HUES64 (cell line): ENCODE results near the gene TMEM255A.

Source experiments
- H3K27ac ChIP-seq: 2 replicates; pipeline ENCODE4 v1.7.0; 2013; ENCODE audit warnings: low read depth, low read length, inconsistent platforms
- H3K27me3 ChIP-seq: 2 replicates; pipeline ENCODE4 v1.6.1; 2013; ENCODE audit warnings: mild to moderate bottlenecking, low read length; ENCODE audit not compliant: insufficient read depth
- H3K36me3 ChIP-seq: 2 replicates; pipeline ENCODE4 v1.6.1; 2013; ENCODE audit warnings: mild to moderate bottlenecking, low read length; ENCODE audit not compliant: insufficient read depth
- H3K4me1 ChIP-seq: 2 replicates; pipeline ENCODE4 v1.6.1; 2013; ENCODE audit warnings: mild to moderate bottlenecking, low read length, moderate library complexity; ENCODE audit not compliant: insufficient read depth
- H3K4me3 ChIP-seq: 2 replicates; pipeline ENCODE4 v1.5.1; 2013; ENCODE audit warnings: mild to moderate bottlenecking, low read length, moderate library complexity
- H3K9ac ChIP-seq: 2 replicates; pipeline ENCODE4 v1.6.1; 2013; ENCODE audit warnings: mild to moderate bottlenecking, low read depth, low read length
- H3K9me3 ChIP-seq: 2 replicates; pipeline ENCODE4 v1.6.1; 2013; ENCODE audit warnings: low read depth, low read length; ENCODE audit not compliant: insufficient read depth
- WGBS: fragments of 150-250, 120-280 bp; methylation state at CpG from one replicate; pipeline ENCODE4 v1.1.7; 2013; ENCODE audit warnings: missing lambda C conversion rate; 5-methylcytosine and 5-hydroxymethylcytosine counted together

TMEM255A gene

GRCh38 chrX:120305531-120306141 is 5.6 kb downstream of the TMEM255A start:
- Histone ChIP-seq H3K27ac (no peak overlapping the region), H3K4me3 (peak overlapping the region; percentile 40), H3K9ac (no peak overlapping the region), H3K27me3 (peaks cover 75% of the 10 kb centered on the region), H3K36me3 (no peaks in the 10 kb centered on the region), H3K9me3 (no peaks in the 10 kb centered on the region), H3K4me1 (peaks cover 31% of the 10 kb centered on the region)
- WGBS = 12% methylated on average over 10 of the region's 11 CpGs

GRCh38 chrX:120304256-120304655 is 7.0 kb downstream of the TMEM255A start:
- Histone ChIP-seq H3K27me3 (peaks cover 63% of the 10 kb centered on the region), H3K4me1 (peaks cover 31% of the 10 kb centered on the region), H3K27ac (no peak overlapping the region), H3K36me3 (no peaks in the 10 kb centered on the region), H3K9me3 (no peaks in the 10 kb centered on the region), H3K9ac (no peak overlapping the region), H3K4me3 (no peak overlapping the region)
- 80% methylated on average over 6 of the region's 8 CpGs for WGBS

- Histone ChIP-seq H3K4me1 (peaks cover 21% of the 10 kb centered on the region), H3K9ac (no peak overlapping the region), H3K9me3 (no peaks in the 10 kb centered on the region), H3K27me3 (peaks cover 45% of the 10 kb centered on the region), H3K4me3 (no peak overlapping the region), H3K27ac (no peak overlapping the region), H3K36me3 (no peaks in the 10 kb centered on the region)
- 13% methylated on average over 4 of the region's 4 CpGs for WGBS
Observed at GRCh38 chrX:120302434-120302833, 8.8 kb downstream of the TMEM255A start.

- Histone ChIP-seq H3K27ac (no peak overlapping the region), H3K27me3 (peaks cover 40% of the 10 kb centered on the region), H3K9me3 (no peaks in the 10 kb centered on the region), H3K36me3 (no peaks in the 10 kb centered on the region), H3K4me3 (no peak overlapping the region), H3K4me1 (peaks cover 21% of the 10 kb centered on the region), H3K9ac (no peak overlapping the region)
- 45% methylated on average over 4 of the region's 4 CpGs for WGBS
Observed at GRCh38 chrX:120301960-120302359, 9.3 kb downstream of the TMEM255A start.

GRCh38 chrX:120301497-120301896 is 9.8 kb downstream of the TMEM255A start:
- no CpG with 5 or more reads among the region's 2 CpGs for WGBS
- peaks cover 20% of the 10 kb centered on the region for H3K4me1 ChIP-seq
- H3K36me3 ChIP-seq = no peaks in the 10 kb centered on the region
- H3K27me3 ChIP-seq = peaks cover 35% of the 10 kb centered on the region
- H3K9me3 ChIP-seq = no peaks in the 10 kb centered on the region
- H3K27ac ChIP-seq = no peak overlapping the region
- no peak overlapping the region for H3K9ac ChIP-seq
- H3K4me3 ChIP-seq = no peak overlapping the region

GRCh38 chrX:120299928-120300327 is 11.3 kb downstream of the TMEM255A start:
- H3K9me3 ChIP-seq = no peaks in the 10 kb centered on the region
- peaks cover 8% of the 10 kb centered on the region; the same call in 1 of the 2 replicates for H3K4me1 ChIP-seq
- H3K27ac ChIP-seq = no peak overlapping the region
- no peak overlapping the region for H3K9ac ChIP-seq
- H3K4me3 ChIP-seq = no peak overlapping the region
- peaks cover 19% of the 10 kb centered on the region for H3K27me3 ChIP-seq
- WGBS = 100% methylated on average over 1 of the region's 2 CpGs
- H3K36me3 ChIP-seq = no peaks in the 10 kb centered on the region

- Histone ChIP-seq H3K27me3 (peaks cover 2% of the 10 kb centered on the region; the same call in 1 of the 2 replicates), H3K27ac (no peak overlapping the region), H3K4me3 (no peak overlapping the region), H3K36me3 (no peaks in the 10 kb centered on the region), H3K4me1 (peaks cover 8% of the 10 kb centered on the region; the same call in 1 of the 2 replicates), H3K9me3 (no peaks in the 10 kb centered on the region), H3K9ac (no peak overlapping the region)
- no CpG with 5 or more reads among the region's 1 CpG for WGBS
Observed at GRCh38 chrX:120297923-120298322, 13.3 kb downstream of the TMEM255A start.

GRCh38 chrX:120294651-120295050 is 16.6 kb downstream of the TMEM255A start:
- H3K36me3 ChIP-seq = no peaks in the 10 kb centered on the region
- no peak overlapping the region for H3K4me3 ChIP-seq
- no peak overlapping the region for H3K27ac ChIP-seq
- H3K4me1 ChIP-seq = no peaks in the 10 kb centered on the region
- no peak overlapping the region for H3K9ac ChIP-seq
- no peaks in the 10 kb centered on the region for H3K9me3 ChIP-seq
- no peaks in the 10 kb centered on the region for H3K27me3 ChIP-seq

GRCh38 chrX:120293015-120293414 is 18.2 kb downstream of the TMEM255A start:
- Histone ChIP-seq H3K9me3 (no peaks in the 10 kb centered on the region), H3K36me3 (no peaks in the 10 kb centered on the region), H3K27ac (no peak overlapping the region), H3K27me3 (no peaks in the 10 kb centered on the region), H3K4me3 (no peak overlapping the region), H3K9ac (no peak overlapping the region), H3K4me1 (0 out of 2 replicates have a peak, but pooled peaks cover 1% of the 10 kb centered on the region)
- 91% methylated on average over 2 of the region's 2 CpGs for WGBS

GRCh38 chrX:120291211-120291610 is 20.1 kb downstream of the TMEM255A start:
- no peak overlapping the region for H3K4me3 ChIP-seq
- WGBS = 90% methylated on average over 6 of the region's 6 CpGs
- H3K27ac ChIP-seq = no peak overlapping the region
- no peaks in the 10 kb centered on the region for H3K27me3 ChIP-seq
- H3K4me1 ChIP-seq = 0 out of 2 replicates have a peak, but pooled peaks cover 6% of the 10 kb centered on the region
- H3K9ac ChIP-seq = no peak overlapping the region
- no peaks in the 10 kb centered on the region for H3K9me3 ChIP-seq
- no peaks in the 10 kb centered on the region for H3K36me3 ChIP-seq

- Histone ChIP-seq H3K9ac (no peak overlapping the region), H3K4me3 (no peak overlapping the region), H3K27me3 (no peaks in the 10 kb centered on the region), H3K27ac (no peak overlapping the region), H3K4me1 (0 out of 2 replicates have a peak, but pooled peaks cover 6% of the 10 kb centered on the region), H3K9me3 (no peaks in the 10 kb centered on the region), H3K36me3 (no peaks in the 10 kb centered on the region)
Observed at GRCh38 chrX:120290107-120290506, 21.2 kb downstream of the TMEM255A start.
